ENCODE results near the gene BTD.

Gene BTD, protein sequence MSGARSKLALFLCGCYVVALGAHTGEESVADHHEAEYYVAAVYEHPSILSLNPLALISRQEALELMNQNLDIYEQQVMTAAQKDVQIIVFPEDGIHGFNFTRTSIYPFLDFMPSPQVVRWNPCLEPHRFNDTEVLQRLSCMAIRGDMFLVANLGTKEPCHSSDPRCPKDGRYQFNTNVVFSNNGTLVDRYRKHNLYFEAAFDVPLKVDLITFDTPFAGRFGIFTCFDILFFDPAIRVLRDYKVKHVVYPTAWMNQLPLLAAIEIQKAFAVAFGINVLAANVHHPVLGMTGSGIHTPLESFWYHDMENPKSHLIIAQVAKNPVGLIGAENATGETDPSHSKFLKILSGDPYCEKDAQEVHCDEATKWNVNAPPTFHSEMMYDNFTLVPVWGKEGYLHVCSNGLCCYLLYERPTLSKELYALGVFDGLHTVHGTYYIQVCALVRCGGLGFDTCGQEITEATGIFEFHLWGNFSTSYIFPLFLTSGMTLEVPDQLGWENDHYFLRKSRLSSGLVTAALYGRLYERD

DNA sequence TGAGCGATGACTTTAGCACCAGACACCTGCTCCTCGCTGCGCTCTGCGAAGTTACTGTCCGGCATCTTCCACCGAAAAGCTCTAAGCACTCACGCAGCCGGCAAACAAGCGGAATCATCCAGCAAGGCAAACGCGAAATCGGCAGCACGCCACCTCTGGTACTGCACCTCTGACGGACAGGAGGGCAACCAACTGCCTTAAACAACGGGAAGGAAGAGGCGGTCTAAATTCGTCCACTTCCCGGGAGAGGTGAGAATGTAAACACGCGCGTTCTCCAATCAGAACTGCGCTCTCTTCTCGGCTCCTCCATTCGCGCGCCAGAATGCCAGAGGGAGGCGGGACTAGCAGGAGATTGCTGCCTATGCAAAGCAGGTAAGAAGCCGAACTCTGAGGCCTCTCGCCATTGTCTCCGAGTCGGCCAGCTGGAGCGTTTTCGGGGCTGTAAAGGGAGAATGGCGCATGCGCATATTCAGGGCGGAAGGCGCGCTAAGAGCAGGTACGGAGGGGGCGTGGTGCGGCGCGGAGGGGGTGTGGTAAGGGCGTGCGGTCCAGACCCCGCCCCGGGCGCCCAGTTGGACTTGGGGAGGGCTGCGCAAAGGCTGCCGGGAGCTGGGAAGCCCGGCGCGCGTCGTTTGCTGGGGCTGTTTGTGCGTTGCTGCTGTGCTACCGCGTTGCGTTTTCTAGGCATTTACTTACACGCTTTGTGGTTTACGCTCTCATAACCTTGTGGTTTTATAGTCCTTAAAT is at the start of gene BTD, which contains the start of gene HACL1:
Gene BTD (plus strand): TSS at position 347 of the 747 bp plus-strand sequence. CDS start 33,695 bp downstream, outside the sequence.
Gene HACL1 (minus strand): TSS at position 171 of the 747 bp plus-strand sequence. CDS start 106 bp downstream, at position 65.
- DNase-seq (ENCODE audit: low spot score): peak; percentile 97

DNA sequence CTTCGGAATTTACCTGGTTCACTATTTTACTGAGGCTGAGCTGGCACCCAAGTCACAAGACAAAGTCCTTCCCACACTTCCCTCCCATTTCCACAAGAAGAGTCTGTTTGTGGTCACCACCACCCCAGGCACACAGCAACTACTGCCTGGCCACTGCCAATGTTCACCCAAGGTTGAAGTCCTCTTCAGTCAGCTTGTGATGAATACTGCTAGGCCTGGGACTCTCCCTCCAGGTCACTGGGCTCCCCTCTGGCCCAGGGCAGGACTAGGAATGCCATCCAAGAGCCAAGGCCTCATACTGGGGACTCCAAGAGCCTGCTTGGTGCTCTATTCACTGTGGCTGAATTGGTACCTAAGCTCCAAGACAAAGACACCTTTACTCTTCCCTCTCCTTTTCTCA is 49.6 kb upstream of the BTD start:
- no peak for DNase-seq (ENCODE audit: low spot score)

DNA sequence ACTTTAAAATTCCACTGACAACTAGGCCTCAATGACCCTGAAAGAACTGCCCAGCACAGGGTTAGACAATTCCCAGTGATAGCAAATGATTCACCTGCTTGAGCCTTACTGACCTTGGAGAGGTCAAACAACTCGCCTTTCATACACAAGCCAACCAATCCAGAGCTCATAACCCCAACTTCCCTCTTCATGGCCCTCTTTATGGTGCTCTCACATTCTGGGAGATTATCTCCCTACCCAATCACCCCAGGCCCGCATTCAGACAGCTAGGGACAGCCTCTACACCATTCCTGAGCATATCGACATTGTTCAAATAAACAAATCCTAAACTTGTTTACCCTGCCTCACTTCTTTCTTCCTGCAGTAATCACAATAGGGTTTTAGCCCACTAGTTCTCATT is 47.8 kb upstream of the BTD start:
- DNase-seq (ENCODE audit: low spot score): no peak

DNA sequence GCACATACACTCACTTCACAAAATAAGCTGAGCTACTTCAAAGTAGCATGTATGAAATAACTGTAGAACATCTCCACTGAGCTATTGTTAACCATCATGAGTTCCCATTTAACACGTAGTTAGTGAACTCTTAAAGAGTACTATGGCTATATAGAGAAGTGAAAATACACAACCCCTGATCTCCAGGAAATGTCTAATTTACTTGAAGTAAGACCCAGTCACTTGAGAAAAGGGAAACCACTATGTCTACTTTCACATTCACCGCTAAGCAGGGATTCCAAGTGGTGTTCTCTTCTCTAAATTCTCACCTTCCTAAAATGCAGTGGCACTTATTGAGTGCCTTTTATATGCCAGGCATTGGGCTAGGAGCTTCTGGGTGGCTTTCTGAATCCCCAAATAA is 45.0 kb upstream of the BTD start:
- no peak for DNase-seq (ENCODE audit: low spot score)

DNA sequence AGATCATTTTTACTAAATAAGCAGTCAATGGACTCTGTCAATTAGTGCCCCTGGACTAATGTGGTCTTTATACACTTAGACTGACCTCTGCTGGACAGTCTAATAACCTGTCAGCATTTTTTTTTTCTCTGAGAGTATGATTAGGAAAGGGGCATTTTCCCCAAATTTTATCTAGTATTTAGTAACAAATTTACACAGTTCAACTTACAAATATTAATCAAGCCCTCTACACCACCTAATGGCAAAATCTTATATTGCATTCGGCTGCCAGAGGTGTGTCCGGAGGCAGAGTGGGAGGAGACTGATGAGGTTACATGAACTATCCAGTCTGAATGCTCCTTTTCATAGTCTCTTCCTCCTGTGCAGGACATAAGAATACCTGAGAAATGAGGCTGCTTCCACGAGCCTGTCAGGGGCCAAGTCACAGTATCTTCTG is 44.0 kb upstream of the BTD start:
- peak; percentile 66 for DNase-seq (ENCODE audit: low spot score)

DNA sequence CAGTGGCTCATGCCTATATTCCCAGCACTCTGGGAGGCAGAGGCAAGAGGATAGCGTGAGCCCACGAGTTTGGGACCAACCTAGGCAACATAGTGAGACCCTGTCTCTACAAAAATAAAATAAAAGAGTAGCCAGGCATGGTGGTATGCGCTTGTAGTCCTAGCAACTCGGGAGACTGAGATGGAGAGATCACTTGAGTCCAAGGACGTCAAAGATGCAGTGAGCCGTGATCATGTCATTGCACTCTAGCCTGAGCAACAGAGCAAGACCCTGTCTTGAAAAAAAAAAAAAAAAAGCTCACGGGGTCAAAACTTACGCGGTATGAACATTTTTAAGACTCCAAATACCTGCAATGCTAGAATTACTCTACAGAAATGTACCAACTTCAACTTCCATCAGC is 43.0 kb upstream of the BTD start:
- no peak for DNase-seq (ENCODE audit: low spot score)

DNA sequence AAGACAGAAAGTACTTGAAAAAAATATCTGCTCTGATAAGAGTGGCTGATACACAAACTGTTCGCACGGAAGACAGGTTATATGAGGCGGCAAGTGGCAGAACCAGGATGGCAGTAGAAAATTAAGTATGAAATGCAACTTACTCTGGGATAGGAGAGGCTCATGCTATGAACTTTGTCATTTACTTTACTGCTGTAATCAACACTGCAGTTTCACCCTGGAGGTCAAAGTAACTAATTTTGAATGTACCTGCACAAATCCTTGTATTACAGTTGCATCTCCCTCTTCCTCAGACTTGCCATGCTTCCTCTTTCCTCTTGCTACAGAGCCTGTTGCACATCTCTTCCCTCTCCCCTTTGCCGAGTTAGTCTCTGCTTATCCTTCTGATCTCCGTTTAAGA is 39.0 kb upstream of the BTD start:
- DNase-seq (ENCODE audit: low spot score): no peak

DNA sequence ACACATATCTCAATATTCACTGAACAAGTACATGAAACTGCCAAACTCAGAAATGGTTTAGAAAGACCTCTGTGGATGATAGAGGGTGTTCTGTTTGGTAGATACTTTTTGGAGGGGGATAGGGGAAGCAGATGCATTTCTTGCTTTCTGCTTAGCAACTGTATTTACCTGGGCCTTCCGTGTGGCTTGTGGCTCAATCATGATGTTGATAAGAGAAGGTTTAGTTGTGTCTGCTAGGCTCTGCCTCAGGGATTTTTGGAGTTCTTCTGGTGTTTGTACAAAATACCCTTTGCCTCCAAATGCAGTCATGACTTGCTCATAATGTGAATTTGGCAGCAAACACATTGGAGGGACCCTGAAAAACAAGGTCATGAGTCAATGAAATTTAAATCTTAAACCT is 38.4 kb upstream of the BTD start:
- no peak for DNase-seq (ENCODE audit: low spot score)

DNA sequence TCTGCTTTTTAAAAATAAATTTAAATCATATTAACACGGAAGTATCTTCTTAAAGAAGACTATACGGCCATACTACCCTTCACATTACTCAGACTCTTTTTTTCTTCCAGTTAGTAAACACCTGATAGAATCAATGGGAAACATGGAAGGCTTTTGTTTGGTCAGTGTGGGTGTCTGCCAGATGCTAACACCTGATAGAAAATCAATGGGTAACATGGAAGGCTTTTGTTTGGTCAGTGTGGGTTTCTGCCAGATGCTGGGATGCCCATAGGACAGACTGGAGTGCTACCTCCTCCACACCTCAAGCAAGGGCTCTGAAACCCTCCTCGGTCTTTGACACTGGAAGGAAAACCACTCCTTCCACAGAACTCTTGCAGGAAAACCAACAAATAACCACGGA is 29.4 kb upstream of the BTD start:
- no peak for DNase-seq (ENCODE audit: low spot score)

DNA sequence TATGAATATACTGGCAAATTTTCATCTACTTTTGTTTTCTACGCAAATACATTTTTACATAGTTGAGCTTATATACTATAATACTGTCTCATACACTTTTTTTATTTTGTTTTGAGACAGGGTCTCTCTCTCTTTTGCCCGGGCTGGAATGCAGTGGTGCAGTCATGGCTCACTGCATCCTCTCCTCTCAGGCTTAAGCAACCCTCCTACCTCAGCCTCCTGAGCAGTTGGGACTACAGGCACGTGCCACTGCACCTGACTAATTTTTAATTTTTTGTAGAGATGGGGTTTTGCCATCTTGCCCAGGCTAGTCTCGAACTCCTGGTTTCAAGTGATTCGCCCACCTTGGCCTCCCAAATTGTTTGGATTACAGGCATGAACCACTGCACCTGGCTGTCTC is 26.1 kb upstream of the BTD start:
- DNase-seq (ENCODE audit: low spot score): no peak

DNA sequence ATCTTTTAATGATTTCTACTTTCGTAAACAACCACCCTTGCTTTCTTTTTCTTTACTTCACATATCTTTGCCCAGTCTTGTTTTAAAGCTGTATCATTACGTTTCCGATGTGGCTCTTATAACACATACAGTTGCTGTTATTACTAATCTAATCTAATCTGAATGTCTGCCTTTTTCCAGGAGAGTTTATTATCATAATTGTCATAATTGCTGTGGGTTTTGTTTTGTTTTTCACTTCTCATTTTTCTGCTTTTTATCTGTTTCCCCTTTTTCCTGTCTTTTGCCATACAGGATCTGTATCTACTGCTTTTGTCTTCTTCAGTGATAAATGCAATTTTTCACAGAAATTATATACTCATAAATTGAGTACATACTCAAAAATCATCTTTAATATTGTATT is 25.1 kb upstream of the BTD start:
- DNase-seq (ENCODE audit: low spot score): no peak

DNA sequence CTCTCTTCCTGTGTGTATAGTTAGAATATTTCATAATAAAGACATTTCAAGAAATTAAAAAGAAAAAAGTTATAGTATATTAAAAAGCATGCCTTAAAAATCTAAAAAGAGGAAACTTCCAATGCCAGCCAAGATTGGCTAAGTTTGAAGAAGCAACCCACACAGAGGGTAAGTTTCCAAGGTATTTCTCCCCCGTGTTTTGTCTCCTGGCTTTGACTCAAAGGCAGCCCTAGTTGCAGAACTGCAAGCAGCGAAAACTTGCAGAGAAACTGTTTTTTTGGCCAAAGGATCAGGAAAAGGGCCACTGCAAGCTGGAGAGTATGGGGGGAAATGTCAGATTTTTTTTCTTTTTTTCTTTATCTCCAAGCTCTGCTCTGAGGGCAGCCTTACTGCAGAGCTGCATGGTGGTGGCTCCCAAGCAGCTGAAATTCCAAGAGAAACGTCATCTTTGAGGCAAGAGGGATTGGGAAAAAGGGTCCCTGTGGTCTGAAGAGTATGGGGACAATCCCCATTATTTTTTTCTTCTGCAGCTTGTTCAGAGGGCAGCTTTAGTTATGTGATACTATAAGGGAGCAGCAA is 23.2 kb upstream of the BTD start:
- DNase-seq (ENCODE audit: low spot score): no peak

DNA sequence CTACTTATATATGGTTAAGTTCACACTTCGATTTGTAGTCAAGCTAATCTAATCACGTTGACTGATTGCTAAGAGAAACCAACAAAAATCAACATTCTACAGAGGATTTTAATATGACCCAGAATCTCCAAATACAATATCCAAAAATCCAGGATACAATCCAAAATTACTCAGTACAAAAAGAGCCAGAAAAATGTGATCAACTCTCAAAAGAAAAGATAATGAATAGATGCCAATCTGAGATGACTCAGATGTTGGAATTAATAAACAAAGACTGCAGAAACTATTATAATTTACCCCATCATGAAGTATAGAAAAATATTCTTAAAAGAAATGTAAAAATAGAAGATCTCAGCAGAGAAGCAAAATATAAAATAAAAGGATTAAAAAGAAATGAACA is 22.5 kb upstream of the BTD start:
- no peak for DNase-seq (ENCODE audit: low spot score)

DNA sequence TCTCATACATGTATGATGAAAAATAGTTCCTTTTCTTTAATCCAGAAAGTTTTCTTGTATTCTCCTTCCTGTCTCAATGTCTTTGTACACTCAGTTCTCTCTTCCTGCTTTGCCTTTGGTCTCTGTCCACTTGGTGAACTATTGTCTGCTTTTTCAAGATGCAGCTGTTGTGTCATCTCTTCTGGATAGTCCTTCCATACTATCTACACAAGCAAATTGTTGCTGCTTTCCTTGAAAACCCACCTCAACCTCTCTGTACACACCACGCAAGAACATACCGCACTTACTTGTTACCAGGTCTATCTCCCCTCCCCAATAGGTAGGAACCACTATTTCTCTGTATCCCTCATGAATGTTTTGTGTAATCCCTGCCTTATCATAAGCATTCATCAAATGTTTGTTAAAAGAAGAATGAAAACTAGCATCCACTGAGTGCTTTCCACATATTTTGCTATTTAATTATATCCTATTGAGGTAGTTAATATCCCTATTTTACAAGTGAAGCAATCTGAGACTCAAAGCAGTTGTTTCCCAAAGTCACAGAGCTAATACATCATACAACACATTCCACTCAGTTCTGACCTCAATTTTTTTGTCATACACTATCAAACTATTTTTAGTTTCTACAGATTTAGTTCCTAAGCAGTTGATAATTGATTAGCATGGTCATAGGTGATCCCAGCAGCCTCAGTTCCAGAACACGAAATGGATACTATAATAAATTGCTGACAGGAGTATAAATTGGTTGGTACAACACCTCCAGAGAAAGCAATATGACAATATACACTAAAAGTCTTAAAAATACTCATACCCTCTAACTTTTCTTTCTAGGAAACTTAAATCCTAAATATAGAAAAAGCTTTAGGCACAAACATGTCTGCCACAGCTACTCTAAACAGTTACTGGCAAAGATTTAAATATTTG is 19.8 kb upstream of the BTD start:
- DNase-seq (ENCODE audit: low spot score): no peak

DNA sequence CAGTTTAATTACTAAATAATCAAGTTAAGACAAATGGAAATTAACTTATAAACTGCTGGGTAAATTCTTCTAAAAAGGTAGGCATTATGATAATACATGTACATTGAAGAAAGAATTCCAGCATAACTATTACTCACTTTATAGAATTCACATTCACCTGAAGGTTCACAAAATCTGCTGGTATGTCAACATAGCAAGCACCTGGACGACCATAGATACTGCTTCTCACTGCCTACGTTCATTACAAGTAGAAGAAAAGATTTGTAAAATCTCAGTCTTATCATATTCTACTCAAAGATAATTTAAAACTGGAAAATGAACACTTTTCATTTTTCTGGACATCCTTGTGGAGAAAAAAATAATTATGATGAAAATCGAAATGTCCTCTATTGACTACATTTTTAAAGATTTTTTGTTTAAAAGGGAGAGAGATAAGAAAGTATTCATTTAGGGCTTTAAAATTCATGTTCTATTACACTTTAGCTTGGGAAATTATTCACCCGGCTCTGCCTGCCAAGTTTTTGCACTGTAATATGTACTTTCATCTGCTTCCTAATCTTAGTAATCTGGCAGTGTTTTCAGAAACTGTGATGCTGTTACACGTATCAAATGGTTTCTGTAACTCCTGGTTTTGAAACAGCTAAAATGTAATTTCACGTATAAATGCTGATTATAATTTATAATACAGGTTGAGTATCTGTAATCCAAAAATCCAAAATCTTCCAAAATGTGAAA is 16.3 kb upstream of the BTD start:
- DNase-seq (ENCODE audit: low spot score): no peak

DNA sequence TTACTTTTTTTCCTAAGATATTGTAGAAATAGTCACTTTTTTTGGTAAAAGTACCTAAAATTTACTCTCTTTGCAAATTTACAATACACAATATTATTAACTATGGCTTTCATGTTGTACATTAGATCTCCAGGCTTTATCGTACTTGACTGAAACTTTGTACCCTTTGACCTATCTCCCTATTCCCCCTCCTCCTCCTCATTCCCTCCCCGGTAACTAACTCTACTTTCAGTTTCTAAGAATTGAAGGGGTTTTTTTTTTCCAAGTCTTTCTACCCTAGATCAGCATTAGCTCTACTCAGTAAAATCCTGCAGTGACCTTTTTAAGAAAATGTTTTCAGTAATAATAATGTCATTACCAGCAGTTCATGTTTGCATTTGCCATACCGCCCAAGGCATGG is 10.3 kb upstream of the BTD start:
- DNase-seq (ENCODE audit: low spot score): no peak

DNA sequence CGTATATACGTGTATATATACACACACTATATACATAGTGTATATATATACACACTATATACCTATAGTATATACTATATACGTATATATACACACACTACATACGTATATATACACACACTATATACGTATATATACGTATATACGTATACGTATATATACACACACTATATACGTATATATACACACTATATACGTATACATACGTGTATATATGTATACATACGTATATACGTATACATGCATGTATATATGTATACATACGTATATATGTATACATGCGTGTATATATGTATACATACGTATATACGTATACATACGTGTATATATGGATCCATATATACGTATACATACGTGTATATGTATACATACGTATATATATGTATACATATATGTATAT is 9.6 kb upstream of the BTD start:
- DNase-seq (ENCODE audit: low spot score): no peak

DNA sequence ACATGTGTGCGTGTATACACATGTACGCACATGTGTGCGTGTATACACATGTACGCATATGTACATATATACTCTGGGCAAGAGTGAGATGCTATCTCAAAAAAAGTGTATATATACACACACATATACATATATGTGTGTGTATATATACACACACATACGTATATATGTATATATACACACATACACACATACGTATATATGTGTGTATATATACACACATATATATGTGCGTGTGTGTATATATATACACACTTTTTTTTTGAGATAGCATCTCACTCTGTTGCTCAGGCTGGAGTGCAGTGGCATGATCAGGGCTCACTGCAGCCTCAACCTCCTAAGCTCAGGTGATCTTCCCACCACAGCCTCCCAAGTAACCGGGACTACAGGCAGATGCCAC is 8.6 kb upstream of the BTD start:
- DNase-seq (ENCODE audit: low spot score): no peak

DNA sequence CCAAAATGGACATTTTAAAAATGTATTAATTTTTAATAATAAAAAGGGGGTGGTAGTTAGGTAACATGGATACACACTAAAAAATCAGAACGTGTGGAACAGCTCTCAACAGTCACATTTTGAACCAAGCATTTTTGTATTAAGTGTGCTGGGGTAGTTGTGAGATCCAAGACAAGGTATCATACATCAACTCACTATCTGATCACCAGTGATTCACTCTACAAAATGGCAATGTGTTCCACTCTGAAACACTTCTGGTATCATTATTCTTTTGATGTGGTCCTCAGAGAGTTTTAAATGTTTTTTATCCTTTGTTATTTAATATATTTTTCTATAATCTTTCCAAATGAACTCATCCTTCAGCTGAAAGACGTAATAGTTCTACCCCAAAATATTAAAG is 5.6 kb upstream of the BTD start:
- no peak for DNase-seq (ENCODE audit: low spot score)

DNA sequence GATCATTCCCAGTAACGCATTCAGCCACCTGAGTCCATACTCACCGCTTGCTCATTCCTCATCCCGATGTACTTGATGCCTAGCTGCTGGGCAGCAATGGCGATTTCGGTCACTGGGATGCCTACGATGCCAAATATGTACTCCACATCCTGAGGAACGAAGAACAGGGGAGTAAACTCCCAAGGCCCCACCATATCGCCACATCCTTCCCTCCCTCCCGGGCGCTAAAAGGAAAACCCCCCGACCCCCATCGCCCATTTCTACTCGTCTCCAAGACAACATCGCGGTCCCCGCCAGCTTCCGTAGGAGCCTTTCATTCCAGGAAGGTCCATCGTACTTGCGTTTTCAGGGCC is 523 bp upstream of the BTD start:
- DNase-seq (ENCODE audit: low spot score): no peak

DNA sequence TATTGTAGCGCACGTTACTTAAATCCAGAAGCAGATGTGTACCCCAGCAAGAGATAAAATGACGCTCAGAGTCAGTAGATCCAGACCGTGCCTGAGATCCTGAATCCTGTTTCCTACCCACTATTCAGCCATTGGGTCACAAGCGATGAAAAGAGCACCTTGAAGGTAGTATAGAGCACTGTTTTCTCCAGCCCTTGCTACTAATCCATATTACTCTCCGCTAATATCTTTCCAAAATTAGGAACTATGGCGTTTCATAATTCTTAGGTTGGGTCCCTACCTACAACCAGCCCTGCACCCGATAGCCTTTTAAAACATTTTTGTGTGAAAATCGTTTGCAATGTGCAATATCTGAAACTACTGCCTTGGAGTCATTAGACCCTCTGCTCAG is 596 bp downstream of the BTD start:
- DNase-seq (ENCODE audit: low spot score): no peak

All from LoVo (cell line).